Activated T-cell treated with anti-CD3 and anti-CD28 coated beads, Interleukin-2, amount 50 U/mL, for 1 hour (primary cell): Measurements from ENCODE around the gene MYL7.
"Not testable (repeated sequence)": the region's sequence is repeated elsewhere in the genome, so short reads cannot be mapped to it uniquely, and the experiment has no call there.

Experiments
- DNase-seq: peaks from one replicate; pipeline ENCODE4 v3.0.0-alpha.2; 2020

MYL7 gene, protein sequence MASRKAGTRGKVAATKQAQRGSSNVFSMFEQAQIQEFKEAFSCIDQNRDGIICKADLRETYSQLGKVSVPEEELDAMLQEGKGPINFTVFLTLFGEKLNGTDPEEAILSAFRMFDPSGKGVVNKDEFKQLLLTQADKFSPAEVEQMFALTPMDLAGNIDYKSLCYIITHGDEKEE

DNA sequence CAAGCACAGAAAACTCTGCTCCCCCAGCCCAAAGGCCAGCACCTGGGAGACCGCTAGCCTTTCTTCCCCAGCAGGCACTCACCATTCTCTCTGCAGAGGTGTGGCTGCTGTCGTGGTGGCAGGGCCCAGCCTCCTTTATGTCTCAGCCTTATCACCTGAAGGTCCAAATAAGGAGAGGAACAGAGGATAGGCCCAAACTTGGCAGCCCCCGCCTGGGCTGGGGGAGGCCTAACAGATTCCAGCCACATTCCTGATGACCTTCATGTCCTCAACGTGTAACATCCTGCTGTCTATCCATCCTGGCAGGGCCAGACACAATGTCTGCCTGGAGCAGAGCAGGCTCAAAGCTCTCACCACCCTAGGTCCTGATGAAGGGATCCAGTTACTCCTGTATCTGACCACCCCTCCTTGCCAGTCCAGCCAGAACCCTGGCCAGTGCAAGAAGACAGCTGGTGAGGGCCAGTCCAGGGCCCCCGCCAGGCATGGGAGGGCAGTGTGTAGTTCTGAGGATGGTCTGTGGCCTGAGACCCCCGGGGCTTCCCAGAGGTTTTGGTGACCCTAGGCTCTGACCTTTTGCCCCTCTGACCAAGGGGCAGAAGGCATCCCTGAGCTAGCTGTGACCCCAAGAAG is at the start of gene MYL7:
TSS of gene MYL7 (minus strand) at position 112 of the 630 bp plus-strand sequence. CDS start at position 85, 27 bp downstream.
- peak; percentile 14 for DNase-seq

DNA sequence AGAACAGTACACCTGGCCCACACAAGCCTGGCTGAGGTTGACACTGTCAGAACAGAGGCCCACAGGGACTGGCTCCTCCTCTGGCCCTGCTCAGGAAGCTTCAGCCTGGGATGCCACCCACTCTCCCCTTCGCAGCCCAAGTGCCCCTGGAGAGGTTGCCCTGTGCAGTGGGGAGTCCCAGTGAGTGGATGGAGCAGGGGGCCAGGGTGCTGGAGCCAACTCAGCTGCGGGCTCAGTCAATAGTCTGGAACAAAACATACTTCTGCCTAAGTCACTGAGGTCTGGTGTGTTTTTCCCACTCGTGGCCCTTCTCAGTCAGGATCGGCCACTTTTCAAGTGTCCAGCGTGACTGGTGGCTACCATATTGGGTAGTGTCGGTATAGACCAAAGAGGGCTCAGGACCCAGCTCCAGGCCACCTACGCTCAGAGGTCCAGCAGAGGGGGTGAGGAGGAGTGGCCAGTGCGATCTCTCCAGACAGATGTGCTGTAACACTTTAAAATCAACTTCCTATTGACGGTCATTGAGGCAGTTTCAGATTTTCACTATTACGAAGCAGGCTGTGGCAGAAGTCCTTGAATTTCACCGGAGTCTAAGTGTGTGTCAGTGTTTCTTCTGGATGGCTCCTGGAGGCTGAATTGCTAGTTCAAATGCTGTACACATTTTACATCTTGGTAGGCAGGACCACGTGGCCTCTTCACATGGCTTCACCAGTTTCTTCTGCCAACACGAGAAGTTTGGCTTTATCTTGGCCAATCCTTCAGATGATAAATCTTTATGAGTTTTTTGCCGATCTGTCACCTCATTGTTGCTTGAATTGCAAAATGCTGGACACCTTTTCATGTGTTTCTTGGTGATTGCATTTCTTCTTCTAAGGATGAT is 49.1 kb upstream of the MYL7 start:
- DNase-seq, result no peak

DNA sequence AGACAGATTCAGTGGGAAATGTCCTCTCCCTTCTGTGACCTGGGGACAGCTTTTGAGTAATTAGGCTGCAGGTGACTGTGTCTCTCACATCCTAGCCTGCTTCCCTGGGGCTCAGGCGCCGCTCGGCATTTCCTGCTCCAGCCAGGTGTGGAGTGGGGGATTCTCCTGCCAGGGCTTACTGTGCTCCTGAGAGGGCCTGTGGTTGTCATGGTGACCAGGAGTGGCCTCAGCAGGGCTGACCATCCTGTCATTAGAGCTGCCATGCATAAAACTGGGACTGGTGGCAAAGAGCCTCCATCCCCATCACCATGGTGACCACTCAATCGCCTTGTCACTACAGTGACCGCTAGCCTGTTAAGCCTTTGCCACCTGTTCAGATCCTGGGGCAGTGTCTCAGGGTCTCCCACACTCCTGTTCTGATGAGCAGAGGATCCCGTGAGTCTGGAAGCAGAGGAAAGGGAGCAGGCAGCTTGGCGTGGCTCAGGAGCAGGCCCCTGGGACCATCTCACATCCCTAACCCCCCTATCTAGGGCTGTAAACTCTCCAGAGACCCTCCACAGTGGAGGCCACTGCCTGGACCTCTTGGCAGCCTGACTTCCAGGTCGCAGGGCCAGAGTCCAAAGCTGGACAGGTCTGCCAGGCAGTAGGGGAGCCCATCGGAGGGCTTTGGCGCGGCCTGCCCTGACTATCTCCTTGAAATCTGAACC is 48.3 kb upstream of the MYL7 start, which contains the start of gene GCK:
TSS of gene GCK (minus strand) at position 154 of the 707 bp plus-strand sequence. CDS start 486 bp downstream, outside the sequence.
- DNase-seq, result no peak

DNA sequence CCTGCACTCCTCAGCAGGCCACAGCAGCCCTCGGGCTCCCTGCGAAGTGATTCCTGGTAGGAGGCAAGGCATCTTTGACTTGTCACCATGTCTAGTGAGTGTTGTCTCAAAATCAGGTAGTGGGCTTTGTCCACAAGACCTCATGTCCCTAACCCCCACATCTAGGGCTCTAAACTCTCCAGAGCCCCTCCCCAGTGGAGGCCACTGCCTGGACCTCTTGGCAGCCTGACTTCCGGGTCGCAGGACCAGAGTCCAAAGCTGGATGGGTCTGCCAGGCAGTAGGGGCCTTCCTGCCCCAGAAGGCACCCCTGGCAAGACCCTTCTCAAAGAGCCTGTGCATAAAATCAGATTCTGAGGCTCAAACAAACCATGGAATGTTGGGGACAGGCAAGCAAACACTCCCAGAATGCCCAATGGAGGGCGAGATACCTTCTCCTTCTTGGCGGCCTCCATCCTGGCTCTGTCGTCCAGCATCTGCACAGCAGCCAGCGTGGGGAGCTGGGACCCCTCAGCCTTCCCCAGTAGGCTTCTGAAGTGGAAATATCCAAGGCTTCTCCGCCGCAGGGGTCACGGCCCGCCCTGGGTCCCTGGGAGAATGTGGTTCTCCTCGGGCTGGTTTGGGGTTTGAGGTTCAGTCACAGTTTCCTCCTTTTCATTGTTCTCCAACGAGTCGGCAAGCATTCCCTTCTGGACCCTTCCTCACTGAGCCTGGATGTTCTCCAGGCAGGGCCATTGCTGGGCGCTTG is 47.5 kb upstream of the MYL7 start:
- no peak for DNase-seq

DNA sequence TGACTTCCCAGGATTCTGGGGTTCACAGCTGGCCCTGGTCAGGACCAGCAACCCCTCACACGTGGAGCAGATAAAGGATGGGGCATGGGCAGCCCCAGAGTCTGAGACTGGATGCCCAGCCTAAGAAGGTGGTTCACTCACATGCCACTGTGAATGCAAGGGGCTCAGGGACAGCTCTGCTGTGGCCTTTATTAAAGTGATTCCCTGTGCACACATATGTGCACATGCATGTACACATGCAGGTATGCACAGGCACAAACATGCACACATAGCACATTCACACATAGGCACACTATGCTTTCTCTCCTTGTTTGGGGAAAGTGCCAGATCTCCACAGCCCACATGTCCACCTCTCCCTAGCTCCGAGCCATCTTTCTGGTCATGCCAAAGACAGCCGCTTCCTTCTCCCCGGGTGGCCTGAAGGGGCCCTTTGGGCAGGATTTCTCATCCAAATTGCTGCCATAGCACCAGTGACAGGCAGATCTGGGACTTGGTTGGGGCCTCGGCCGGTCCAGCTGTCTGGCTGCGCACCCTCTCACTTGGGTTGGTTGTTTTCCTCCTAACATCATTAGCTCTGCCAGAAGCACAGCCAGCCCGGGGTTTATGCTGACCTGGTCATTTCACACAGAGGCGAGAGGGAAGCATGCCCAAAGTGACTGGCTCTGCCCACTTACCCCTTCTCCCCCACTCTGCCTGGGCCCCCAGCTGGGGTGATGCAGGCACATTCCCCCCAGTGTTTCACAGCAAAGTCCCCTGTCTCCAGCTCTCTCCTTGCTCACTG is 46.7 kb upstream of the MYL7 start:
- no peak for DNase-seq

DNA sequence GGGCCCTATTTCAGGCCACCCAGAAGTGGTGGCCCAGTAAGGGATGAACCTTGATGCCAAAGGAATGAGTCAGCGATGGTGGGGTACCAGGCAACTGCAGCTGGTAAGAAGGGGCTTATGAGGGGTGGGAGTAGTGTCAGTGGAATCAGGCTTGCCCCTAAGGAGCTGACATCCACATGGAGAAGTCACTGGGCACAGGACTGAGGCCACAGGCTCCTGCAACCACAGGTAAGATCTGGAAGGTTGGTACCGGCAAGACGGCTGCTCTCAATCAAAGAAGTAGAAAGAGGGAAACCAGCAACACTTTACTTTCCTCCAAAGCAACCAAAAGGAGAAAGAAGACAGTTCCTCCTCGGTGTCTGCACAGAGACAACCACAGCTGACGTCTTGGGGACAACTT is 45.6 kb upstream of the MYL7 start:
- no peak for DNase-seq

DNA sequence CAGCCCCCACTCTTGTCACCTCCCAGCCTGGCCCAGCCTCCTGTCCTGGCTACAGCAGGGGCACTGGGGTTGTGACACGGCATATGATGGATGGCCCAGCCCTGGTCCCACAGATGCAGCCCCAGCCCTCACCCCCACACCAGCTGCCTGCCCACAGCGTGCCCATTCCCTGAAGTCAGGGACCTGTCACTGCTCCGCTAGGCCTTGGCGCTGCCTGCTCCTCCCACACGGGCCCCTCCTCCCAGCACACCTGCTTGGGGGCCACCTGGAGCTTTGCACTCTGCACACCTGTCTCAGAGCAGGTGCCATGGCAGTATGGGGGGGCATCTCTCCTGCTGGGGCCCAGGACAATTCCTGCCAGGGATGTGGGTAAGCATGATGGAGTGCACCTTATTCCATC is 44.6 kb upstream of the MYL7 start:
- no peak for DNase-seq

DNA sequence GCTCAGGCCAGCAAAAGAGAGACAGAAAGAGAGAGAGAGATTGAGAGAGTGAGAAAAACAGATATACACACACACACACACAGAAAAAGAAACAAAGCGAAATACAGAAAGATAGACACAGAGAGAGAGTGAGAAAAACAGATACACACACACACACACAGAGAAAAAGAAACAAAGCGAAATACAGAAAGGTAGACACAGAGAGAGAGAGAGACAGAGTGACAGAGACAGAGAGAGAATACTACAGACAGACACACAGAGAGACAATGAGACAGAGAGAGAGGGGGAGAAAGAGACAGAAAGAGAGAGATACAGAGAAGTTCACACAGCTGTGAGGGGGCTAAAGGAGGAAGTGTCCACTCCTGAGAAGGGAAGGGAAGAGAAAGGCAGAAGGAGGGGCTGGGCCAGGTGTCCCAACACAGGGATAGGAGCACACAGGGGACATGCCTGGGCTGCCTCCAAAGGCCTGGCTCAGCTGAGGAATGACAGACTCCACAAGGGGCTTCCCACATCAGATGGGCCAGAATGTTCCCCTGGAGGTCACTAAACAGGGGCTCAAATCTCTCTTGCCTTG is 43.8 kb upstream of the MYL7 start:
- DNase-seq, result no peak

DNA sequence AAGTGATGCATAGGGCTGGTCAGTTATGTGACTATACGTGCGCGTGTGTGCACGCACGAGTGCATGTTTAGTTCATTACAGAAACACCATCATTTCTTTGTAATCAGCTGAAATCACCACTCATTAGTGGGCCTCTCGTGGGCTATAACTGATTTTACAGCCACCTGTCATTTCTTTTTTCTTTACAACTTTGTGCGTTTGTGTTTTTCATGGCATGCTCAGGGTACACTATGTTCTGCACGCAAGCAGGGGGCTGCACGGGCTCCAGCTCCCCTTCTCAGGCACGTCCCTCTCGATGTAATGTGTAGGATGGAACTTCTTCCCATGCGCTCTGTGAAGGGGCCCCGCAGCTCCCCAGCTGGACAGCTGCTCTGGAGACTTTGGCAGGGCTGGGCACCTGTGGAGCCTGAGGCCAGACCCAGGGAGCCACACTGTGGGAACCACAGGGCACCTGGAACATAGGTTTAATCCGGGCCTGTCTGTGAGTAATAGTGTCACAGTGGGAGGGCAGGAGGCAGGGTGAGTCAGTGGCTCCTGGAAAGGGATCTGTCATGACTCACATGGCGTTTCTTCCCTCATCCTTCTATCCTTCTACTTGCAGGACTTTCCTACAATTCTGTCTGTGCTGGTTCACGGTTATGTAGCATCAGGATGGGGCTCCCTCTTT is 43.2 kb upstream of the MYL7 start:
- DNase-seq, result no peak

DNA sequence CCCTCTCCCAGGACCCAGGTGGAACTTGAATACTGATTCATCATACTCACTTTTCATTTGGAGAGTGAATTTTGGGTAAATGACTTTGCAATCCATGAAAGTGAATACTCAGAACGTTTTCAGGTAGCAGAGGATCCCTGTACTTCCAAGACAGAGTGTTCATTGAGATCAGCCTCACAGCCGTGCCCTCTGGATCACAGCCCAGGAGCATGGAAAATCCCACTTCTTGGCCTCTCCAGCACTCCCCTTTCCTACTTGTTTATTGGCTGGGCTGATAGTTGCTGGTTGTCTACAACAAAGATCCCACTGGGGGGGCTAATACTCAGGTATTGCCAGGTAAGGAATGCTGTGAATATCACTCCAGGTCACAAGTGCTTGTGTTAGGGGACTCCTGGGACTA is 42.3 kb upstream of the MYL7 start:
- DNase-seq, result no peak

DNA sequence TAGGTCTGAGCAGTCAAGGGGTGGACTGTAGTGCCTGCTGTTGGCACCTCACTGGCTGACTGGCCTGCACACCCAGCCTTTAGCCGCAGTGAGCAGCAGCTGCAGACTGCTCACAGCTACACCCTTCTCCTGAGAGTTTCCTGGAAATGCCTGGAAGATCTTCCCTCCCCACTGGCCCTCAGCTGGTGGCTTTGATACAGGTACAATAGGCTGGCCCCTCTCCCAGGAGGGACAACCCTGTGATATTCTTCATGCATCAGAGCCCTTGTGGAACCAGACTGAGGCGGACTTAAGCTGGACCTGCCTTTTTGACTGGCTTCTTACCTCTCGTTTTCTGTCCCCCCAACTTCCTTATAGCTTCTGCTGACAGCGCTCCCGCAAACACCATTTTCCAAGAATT is 41.7 kb upstream of the MYL7 start:
- DNase-seq, result no peak

DNA sequence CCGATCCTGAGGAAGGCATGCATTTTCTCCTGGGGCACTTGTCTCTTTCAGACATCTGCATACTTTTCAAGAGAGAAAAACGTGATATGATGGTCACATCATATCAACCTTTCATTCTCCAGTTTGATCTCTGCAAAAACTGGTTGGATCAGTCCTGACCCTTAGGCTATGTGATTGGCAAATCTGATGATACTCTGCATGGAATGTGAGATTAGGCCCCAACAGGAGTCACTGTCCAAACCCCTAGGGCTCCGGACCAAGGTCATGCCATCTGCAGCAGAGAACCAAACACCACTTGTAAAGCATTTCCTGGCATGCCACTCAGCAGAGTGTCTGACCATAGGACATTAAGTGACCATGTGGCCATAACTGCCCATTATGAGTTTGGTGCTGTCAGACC is 39.5 kb upstream of the MYL7 start:
- DNase-seq, result no peak

DNA sequence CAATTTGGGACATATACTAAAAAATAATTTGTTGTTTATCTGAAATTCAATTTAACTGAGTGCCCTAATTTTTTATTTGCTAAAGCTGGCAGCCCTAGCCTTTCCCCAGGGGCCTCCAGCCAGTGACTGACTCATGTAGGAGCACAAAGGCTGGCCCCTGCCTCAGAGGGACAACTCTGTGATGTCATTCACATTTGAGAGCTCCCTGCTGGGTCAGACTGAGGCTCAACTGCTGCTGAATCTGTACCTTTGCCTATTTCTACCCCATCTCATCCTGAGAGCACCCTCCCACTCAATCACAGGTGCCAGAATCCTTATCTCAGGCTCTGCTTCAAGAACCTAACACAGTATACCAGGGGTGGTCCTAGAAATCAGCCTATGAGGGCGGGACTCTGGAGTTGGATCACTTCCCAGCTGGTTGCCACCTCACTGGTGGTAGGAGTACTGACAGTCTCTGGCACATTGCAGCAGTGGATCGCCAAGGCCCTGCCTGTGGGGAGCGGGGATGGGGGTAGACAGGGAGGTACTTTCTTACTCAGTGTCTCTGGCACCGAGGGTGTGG is 36.5 kb upstream of the MYL7 start:
- DNase-seq, result no peak

DNA sequence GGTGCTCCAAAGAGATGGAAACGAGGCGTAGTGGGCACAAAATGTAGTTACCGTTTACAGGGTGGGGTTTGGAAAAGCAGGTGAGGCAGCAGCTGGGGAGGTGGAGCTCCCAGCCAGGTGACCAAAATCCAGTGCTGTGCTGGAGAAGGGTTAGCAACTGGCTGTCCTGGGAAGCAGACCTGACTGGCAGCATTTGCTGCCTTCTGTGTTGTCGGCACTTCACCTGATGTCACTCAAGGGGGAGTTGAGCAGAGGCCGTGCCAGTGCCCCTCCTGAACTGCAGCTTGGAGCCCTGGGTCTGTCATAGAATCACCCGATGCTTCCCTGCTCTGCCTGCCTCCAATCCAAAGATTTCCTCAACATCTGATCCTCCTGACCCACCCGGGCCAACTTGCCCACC is 35.4 kb upstream of the MYL7 start:
- DNase-seq, result no peak

DNA sequence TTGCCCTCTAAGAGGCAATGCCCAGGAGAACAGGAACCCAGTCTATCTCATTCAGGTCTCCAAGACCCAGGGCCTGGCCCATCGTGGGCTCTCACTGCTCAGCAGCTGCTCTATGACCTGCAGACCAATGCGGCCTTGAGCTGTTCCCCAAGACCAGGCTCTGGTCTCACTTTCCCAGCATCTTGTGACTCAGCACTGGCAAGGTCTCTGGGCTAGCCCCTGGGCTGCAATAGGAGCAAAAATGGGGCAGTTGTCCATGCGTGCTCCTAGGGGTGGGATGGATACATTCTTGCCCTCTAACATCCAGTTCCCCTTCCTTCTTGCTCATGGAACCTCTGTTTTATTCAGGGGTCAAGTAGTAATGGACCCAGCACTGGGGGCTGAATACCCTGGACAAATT is 34.6 kb upstream of the MYL7 start:
- no peak for DNase-seq

DNA sequence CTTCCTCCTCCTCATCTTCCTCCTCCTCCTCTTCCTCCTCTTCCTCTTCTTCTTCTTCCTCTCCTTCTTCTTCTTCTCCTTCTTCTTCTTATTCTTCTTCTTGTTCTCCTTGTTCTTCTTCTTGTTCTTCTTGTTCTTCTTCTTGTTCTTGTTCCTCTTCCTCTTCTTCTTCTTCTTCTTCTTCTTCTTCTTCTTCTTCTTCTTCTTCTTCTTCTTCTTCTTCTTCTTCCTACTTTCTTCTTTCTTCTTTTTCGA is 33.5 kb upstream of the MYL7 start:
- not testable (repeated sequence) for DNase-seq

DNA sequence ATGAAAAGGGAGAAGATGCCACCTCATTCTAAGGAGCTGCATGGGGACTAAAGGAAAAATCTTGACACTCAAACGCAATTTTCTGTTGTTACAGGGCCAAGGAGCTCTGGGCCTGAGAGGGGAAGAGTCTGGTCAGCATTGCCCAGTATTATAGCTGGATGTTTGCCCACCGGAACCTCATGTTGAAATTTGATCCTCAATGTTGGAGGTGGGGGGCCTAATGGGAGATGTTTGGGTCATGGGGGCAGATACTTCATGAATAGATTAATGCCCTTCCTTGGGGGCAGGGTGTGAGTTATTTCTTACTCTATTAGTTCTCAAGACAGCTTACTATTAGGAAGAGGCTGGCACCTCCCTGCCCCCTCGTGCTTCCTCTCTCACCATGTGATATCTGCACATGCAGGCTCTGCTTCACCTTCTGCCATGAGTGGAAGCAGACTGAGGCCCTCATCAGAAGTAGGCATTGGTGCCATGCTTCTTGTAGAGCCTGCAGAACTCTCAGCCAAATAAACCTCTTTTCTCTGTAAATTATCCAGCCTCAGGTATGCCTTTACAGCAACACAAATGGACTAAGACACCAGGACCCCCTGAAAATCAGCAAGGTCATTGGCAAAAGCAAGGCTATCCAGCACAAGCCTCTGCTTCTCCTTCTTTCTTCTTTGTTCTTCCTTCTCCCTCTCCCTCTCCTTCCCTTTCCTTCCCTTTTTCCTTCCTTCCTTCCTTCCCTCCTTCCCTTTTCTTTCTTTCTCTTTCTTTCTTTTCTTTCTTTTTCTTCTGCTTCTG is 33.0 kb upstream of the MYL7 start:
- no peak for DNase-seq

DNA sequence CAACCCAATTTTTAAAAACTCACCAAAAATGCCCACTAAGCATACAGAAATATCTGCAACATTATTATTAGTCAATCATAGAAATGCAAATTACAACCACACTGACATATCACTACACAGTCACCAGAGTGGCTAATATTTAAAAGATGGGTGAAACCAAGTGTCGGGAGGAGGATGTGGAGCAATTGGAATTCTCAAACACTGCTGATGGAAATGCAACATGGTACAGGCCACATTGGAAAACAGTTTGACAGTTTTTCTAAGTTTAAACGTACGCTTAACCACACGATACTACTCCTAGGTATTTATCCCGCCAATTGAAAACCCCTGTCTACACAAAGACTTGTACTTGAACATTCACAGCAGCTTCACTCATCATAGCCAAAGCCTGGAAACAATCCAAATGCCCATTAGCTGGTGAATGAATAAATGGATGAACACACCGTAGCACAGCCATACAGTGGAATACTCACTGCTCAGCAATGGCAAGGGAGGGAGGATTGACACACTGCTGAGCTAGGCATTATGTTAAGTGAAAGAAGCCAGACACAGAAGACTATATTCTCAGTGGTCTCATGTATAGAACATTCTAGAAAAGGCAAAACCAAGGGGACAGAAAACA is 31.8 kb upstream of the MYL7 start:
- no peak for DNase-seq

DNA sequence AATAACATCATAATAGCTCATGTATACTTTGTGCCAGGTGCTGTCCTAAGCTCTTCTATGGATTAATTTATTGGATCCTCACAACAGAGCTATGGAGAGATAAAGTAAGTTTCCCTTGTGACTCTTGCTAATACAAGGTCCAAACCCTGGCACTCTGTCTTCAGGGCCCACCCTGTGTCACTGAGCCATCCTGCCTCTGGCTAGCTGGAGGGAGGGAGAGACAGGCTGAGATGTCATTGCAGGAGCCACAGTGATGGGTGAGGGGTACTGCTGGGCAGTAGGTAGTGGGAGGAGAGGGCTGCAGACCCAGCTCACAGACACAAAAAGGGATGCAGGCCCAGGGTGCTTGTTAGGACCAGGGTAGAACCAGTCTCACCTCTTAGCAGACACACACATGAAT is 31.2 kb upstream of the MYL7 start:
- DNase-seq, result no peak
